GM03348 (cell line): ENCODE data around the gene ZNF791.
"Not testable (repeated sequence)": the region's sequence is repeated elsewhere in the genome, so short reads cannot be mapped to it uniquely, and the experiment has no call there.

Experiments used
- DNase-seq: peaks from one replicate; pipeline ENCODE4 v3.0.0; 2012; ENCODE audit warnings: low spot score

Gene ZNF791

GRCh38 chr19:12667731-12668302 is 57.1 kb downstream of the ZNF791 start:
- no peak for DNase-seq

GRCh38 chr19:12668346-12668745 is 57.6 kb downstream of the ZNF791 start:
- no peak for DNase-seq

GRCh38 chr19:12668932-12669269 is 58.2 kb downstream of the ZNF791 start:
- peak; percentile 83 for DNase-seq

GRCh38 chr19:12669270-12670158 is 58.8 kb downstream of the ZNF791 start:
- DNase-seq = peak; percentile 87

GRCh38 chr19:12670159-12670928 is 59.6 kb downstream of the ZNF791 start:
- DNase-seq = no peak

GRCh38 chr19:12672744-12673143 is 62.0 kb downstream of the ZNF791 start:
- no peak for DNase-seq

- DNase-seq = no peak
Observed at GRCh38 chr19:12675399-12675798, 64.7 kb downstream of the ZNF791 start.

GRCh38 chr19:12675940-12676339 is 65.2 kb downstream of the ZNF791 start:
- DNase-seq = no peak

GRCh38 chr19:12676384-12676792 is 65.7 kb downstream of the ZNF791 start:
- DNase-seq = peak; percentile 89

- DNase-seq = no peak
Observed at GRCh38 chr19:12676928-12677327, 66.2 kb downstream of the ZNF791 start.

GRCh38 chr19:12678039-12678438 is 67.3 kb downstream of the ZNF791 start:
- not testable (repeated sequence) for DNase-seq

GRCh38 chr19:12680034-12680433 is 69.3 kb downstream of the ZNF791 start:
- DNase-seq = no peak

GRCh38 chr19:12681074-12681987 is 70.6 kb downstream of the ZNF791 start, which contains the start of gene DHPS:
DHPS (minus strand) TSS chr19:12681880; CDS start chr19:12681766, 114 bp downstream.
- DNase-seq = peak; percentile 95
